HG03565 (cell line): ENCODE results near the gene ADAM12.

ENCODE experiments used
- ATAC-seq: cut with Tn5 transposase; IDR thresholded peaks from one replicate; pipeline ENCODE4 v1.9.1; 2021; ENCODE audit warnings: mild to moderate bottlenecking, moderate library complexity; ENCODE audit not compliant: unreplicated experiment

Gene ADAM12

GRCh38 chr10:126242397-126243260 lies 145.6 kb downstream of the ADAM12 start:
- ATAC-seq: no peak

GRCh38 chr10:126240483-126240882 lies 147.8 kb downstream of the ADAM12 start:
- ATAC-seq: no peak

- ATAC-seq: no peak
Observed at GRCh38 chr10:126239844-126240243, 148.4 kb downstream of the ADAM12 start.

- no peak for ATAC-seq
Observed at GRCh38 chr10:126235979-126236851, 152.1 kb downstream of the ADAM12 start.

- no peak for ATAC-seq
Observed at GRCh38 chr10:126235091-126235978, 152.9 kb downstream of the ADAM12 start.

- no peak for ATAC-seq
Observed at GRCh38 chr10:126234630-126235029, 153.6 kb downstream of the ADAM12 start.

GRCh38 chr10:126233182-126234148 lies 154.8 kb downstream of the ADAM12 start:
- no peak for ATAC-seq

GRCh38 chr10:126230587-126230986 lies 157.7 kb downstream of the ADAM12 start:
- ATAC-seq: no peak

GRCh38 chr10:126229686-126230085 lies 158.6 kb downstream of the ADAM12 start:
- ATAC-seq: no peak

GRCh38 chr10:126227762-126228134 lies 160.5 kb downstream of the ADAM12 start:
- no peak for ATAC-seq

GRCh38 chr10:126226988-126227761 lies 161.1 kb downstream of the ADAM12 start:
- ATAC-seq: no peak

- ATAC-seq: no peak
Observed at GRCh38 chr10:126226205-126226604, 162.1 kb downstream of the ADAM12 start.

GRCh38 chr10:126225672-126226008 lies 162.6 kb downstream of the ADAM12 start:
- ATAC-seq: no peak

GRCh38 chr10:126224967-126225671 lies 163.2 kb downstream of the ADAM12 start:
- ATAC-seq: no peak

GRCh38 chr10:126223512-126224067 lies 164.7 kb downstream of the ADAM12 start:
- no peak for ATAC-seq

GRCh38 chr10:126222736-126223511 lies 165.4 kb downstream of the ADAM12 start:
- ATAC-seq: no peak

- no peak for ATAC-seq
Observed at GRCh38 chr10:126221874-126222273, 166.4 kb downstream of the ADAM12 start.
